HEK293T (cell line): ENCODE data around the gene PPP1R3G.

Experiments used
- BHLHE40 ChIP-seq: fragments of 450-650 bp; IDR thresholded peaks from 2 replicates; pipeline ENCODE4 v1.6.1; 2016; ENCODE audit warnings: mild to moderate bottlenecking, moderate library complexity, borderline replicate concordance
- ELF4 ChIP-seq: fragments of 450-650 bp; IDR thresholded peaks from 2 replicates; pipeline ENCODE4 v1.6.1; 2017; ENCODE audit warnings: antibody characterized with exemption
- FOXA1 ChIP-seq: fragments of 450-650 bp; IDR thresholded peaks from 2 replicates; pipeline ENCODE4 v1.6.1; 2016; ENCODE audit warnings: mild to moderate bottlenecking
- FOXK2 ChIP-seq: fragments of 450-650 bp; IDR thresholded peaks from 2 replicates; pipeline ENCODE4 v1.6.1; 2016; ENCODE audit warnings: mild to moderate bottlenecking
- FOXM1 ChIP-seq: fragments of 450-650 bp; IDR thresholded peaks from 2 replicates; pipeline ENCODE4 v1.6.1; 2017; ENCODE audit warnings: mild to moderate bottlenecking, borderline replicate concordance
- HDGF ChIP-seq: fragments of 450-650 bp; IDR thresholded peaks from 2 replicates; pipeline ENCODE4 v1.6.1; 2017; ENCODE audit warnings: antibody characterized with exemption, borderline replicate concordance
- L3MBTL2 ChIP-seq: fragments of 450-650 bp; conservative IDR thresholded peaks from 2 replicates; pipeline ENCODE4 v1.6.1; 2016; ENCODE audit warnings: mild to moderate bottlenecking
- LEF1 ChIP-seq: fragments of 450-650 bp; IDR thresholded peaks from 2 replicates; pipeline ENCODE4 v1.6.1; 2017; ENCODE audit warnings: mild to moderate bottlenecking, borderline replicate concordance
- NFRKB ChIP-seq: fragments of 450-650 bp; IDR thresholded peaks from 2 replicates; pipeline ENCODE4 v1.6.1; 2016; ENCODE audit warnings: mild to moderate bottlenecking, moderate library complexity
- PKNOX1 ChIP-seq: fragments of 450-650 bp; IDR thresholded peaks from 2 replicates; pipeline ENCODE4 v1.6.1; 2016
- SP1 ChIP-seq: fragments of 450-650 bp; IDR thresholded peaks from 2 replicates; pipeline ENCODE4 v1.6.1; 2017
- SUZ12 ChIP-seq: fragments of 450-650 bp; IDR thresholded peaks from 2 replicates; pipeline ENCODE4 v1.6.1; 2016; ENCODE audit warnings: mild to moderate bottlenecking
- TARDBP ChIP-seq: fragments of 450-650 bp; IDR thresholded peaks from 2 replicates; pipeline ENCODE4 v1.6.1; 2016
- ZNF384 ChIP-seq: fragments of 450-650 bp; IDR thresholded peaks from 2 replicates; pipeline ENCODE4 v1.6.1; 2016

DNA sequence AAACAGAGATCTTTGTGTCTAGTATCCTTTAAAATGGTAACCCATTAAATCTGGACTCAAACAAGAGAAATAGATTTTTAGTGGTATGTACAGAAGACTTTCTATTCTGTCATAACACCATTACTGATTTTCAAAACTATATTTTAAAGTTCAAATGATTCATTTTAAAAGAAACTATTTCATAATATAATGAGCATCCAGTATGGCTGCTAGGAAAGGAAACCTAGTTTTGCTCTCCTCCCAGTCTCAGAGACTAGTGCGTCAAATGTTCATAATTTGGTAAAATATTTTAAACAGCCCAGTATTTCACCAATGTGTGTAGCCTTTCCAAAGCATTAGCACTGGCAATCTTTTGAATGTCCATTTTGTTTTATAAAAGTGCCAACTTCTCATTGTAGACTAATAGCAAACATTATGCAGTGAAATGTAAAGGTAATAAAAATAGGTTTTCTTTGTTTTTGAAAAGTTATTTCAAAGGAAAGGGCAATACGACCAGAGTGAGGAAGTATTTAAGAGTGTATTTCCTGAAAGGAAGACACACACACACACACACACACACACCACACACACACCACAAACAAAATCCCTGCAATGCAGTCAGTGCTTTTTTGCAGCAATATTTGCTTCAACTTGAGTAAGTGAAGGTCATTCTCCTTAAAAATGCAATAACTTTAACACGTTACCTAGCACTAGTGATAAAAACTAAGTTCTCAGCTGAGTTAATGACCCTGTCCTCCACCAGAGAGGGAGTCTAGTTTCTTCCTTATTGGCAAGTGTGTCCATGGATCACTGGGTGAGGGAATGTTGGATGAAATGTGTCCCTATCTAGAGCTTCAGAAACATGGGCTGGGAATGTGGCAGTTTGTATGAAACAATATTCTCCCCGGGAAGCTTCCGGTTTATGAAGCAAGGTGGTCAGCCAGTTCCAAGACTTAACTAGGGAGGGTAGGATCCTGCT is 4.6 kb downstream of the PPP1R3G start:
- TF ChIP-seq NFRKB (no peak), FOXA1 (no peak), HDGF (no peak), ELF4 (no peak), PKNOX1 (no peak), BHLHE40 (no peak), FOXM1 (no peak), TARDBP (no peak), SP1 (no peak), ZNF384 (no peak), LEF1 (no peak), FOXK2 (no peak), L3MBTL2 (no peak), SUZ12 (no peak)
